SK-MEL-5 (cell line): Measurements from ENCODE around the gene SNX19. TPM values are rescaled to one million over a fixed set of nuclear protein-coding genes. Genes with fewer than 3 reads are reported as not detected.

ENCODE experiments used
- DNase-seq: peaks from one replicate; pipeline ENCODE4 v3.0.0-alpha.2; 2016; ENCODE audit warnings: low read depth, low spot score
- in situ Hi-C: cut with HindIII; loops from 2 replicates; pipeline ENCODE4 v1.10.0; 2016; ENCODE audit warnings: low sequenced_read_pairs, high pct_unique_total_duplicates, low pct_unique_long_range_greater_than_20kb
- total RNA-seq: library from RNA; depleted of rRNA; stranded (reverse); fragments of >200 nt; shearing (Covaris generic); gene quantifications from 2 replicates; pipeline ENCODE4 v1.2.3, GENCODE V29; 2014

The SNX19 gene
- total RNA-seq, 1 experiment from 2014 or later: 57.1 TPM

GRCh38 chr11:130882138-130882551 lies 34.1 kb downstream of the SNX19 start:
- DNase-seq: no peak
- in situ Hi-C loops: loop anchor here (25.0 kb wide), 1 partner anchor 445 kb away; the partner anchor contains the start of genes ADAMTS15 and ADAMTS8

GRCh38 chr11:130881475-130882137 lies 34.7 kb downstream of the SNX19 start:
- DNase-seq: no peak
- in situ Hi-C loops: loop anchor here (25.0 kb wide), 1 partner anchor 444 kb away; the partner anchor contains the start of genes ADAMTS15 and ADAMTS8

- no peak for DNase-seq
- in situ Hi-C loops: loop anchor here (25.0 kb wide), 1 partner anchor 443 kb away; the partner anchor contains the start of genes ADAMTS15 and ADAMTS8
Observed at GRCh38 chr11:130879836-130880235, 36.4 kb downstream of the SNX19 start.

DNA sequence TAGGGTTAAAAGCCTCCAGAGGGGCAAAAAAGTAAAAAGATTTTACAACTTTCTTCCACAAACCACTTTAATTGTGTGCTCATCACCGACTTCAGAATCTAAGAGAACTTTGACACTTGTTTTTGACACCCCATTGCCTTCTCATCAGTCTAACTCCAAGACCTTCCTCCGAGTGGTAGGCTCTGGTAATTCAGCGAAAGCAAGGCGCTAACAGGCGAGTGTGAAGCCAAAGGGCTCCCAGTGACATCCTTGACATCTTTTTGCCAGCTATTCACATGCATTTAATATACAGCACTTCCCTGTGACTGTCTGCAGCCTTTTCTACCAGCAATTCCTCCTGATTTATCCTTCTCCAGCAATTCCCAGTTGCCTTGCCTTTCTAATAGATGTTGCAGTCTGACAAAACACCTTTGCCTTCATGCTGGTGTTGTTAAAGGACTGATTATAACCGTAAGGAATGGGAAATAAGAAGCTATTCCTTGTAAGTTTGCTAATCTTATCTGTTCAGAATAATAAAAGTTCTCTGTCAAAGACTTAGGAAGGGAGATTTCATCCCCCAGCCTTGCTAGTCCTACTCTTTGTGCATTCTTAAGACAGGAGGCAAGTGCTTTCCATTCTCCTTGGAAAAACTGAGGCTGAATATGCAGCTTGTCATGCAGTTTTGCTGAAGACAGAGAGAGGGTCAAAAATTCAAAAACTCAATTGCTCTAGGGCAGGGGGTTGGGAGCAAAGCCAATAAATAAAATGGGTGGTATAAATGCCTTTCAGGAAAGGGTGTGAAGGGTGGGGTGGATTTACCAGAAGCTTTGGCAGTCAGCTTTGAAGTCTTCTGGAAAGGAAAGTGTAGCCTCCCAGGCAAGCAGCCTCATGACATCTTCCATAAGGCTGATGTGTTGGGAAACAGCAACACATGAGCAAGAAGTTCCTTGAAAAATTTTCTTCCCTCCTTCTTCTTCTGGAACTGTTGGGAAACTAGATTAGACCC lies 39.1 kb downstream of the SNX19 start:
- in situ Hi-C loops: loop anchor here (25.0 kb wide), 1 partner anchor 440 kb away; the partner anchor contains the start of genes ADAMTS15 and ADAMTS8

GRCh38 chr11:130876100-130876499 lies 40.2 kb downstream of the SNX19 start:
- DNase-seq: no peak
- in situ Hi-C loops: loop anchor here (25.0 kb wide), 1 partner anchor 439 kb away; the partner anchor contains the start of genes ADAMTS15 and ADAMTS8

More for the DNA sequence above, 39.1 kb downstream of the SNX19 start:
- no peak for DNase-seq

DNA sequence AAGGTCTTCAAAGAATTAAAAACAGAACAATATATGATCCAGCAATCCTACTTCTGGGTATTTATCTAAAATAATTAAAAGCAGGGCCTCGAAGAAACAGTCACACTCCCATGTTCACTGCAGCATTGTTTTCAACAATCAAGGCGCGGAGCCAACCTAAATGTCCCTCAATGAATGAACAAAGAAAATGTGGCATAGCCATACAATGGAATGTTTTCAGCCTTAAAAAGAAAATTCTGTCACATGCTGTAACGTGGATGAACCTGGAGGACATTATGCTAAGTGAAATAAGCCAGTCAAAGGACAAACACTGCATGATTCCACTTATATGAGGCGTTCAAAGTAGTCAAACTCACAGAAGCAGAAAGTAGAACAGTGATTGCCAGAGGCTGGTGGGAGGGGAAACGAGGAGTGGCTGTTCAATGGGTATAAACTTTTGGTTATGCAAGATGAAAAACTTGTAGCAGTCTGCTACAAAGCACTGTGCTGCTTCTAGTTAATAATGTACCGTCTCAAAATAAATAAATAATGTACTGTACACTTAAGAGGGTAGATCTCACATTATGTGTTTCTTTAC lies 41.2 kb downstream of the SNX19 start:
- peak; percentile 89 for DNase-seq
- in situ Hi-C loops: loop anchor here (25.0 kb wide), 1 partner anchor 438 kb away; the partner anchor contains the start of genes ADAMTS15 and ADAMTS8

DNA sequence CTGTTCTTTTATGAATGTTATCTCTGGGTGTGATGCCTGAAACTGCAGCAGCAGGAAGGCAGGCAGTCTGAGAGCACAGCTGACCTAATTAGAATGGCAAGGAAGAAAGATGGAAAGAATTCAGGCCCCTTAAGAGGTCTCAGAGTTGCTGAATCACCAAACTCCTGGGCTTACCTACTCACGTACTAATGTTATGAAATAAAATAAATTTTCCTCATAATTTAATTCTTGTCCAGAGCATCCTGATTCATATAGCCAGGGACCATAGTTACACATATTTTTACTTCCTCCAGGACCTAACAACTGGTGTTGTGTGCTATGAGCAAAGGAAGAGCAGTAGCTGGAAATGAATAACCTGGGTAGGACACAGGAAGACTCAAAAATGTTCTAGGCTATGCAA lies 41.9 kb downstream of the SNX19 start:
- no peak for DNase-seq
- in situ Hi-C loops: no loop called here

GRCh38 chr11:130873761-130874160 lies 42.5 kb downstream of the SNX19 start:
- in situ Hi-C loops: no loop called here
- no peak for DNase-seq

- in situ Hi-C loops: no loop called here
- no peak for DNase-seq
Observed at GRCh38 chr11:130872981-130873380, 43.3 kb downstream of the SNX19 start.

DNA sequence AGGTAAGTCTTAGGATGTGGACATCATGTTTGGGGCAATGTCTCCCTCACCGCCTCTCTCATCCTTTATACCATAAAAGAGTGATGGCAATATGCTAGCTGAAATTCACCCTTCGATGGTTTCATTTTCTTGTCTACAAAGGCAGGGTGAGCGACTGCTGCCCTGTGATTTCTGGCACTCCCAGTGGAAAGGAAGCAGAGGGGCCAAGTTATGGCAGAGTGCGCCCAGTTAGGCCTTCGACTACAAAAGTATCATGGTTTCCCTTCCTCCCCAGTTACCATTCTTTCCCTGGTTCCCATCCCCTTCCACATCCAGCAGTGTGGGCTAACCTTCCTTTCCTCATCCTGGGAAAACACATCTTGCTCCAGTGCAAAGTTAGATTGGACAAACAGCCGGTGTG lies 43.8 kb downstream of the SNX19 start:
- in situ Hi-C loops: no loop called here
- DNase-seq: no peak

GRCh38 chr11:130872102-130872501 lies 44.2 kb downstream of the SNX19 start:
- in situ Hi-C loops: no loop called here
- DNase-seq: no peak

- DNase-seq: no peak
- in situ Hi-C loops: no loop called here
Observed at GRCh38 chr11:130871616-130872015, 44.7 kb downstream of the SNX19 start.

DNA sequence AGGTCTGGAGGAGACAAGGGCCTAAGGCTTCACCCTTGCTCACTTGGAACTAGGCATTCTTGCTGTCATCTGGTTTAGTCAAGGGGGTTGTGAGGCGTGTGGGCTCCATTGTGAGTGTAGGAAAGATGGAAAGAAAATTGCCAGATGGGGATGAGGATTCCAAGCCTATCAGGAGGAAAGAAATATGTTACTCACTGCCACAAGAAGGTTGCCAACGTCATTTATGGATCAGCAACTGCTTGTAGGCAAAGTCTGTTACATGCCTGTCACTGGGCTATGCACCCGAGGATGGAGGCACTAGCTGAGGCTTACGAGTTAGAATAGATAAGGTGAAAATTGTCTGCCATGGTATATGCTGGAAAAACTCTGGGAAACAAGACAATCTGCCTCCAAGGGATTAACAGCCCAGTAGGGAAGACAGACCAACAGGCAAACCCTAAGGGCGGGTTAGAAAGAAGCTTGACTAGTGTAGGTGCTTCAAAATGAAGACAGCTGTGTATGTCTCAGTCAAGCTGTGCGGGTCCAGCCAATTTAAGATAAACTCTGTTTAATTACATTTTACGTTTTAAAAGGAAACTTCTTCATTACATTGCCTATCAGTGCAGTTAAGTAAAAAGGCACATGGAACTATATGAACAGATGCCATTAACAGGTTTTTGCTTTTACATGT lies 47.4 kb downstream of the SNX19 start:
- no peak for DNase-seq
- in situ Hi-C loops: no loop called here

GRCh38 chr11:130868086-130868710 lies 48.1 kb downstream of the SNX19 start:
- in situ Hi-C loops: no loop called here
- no peak for DNase-seq

DNA sequence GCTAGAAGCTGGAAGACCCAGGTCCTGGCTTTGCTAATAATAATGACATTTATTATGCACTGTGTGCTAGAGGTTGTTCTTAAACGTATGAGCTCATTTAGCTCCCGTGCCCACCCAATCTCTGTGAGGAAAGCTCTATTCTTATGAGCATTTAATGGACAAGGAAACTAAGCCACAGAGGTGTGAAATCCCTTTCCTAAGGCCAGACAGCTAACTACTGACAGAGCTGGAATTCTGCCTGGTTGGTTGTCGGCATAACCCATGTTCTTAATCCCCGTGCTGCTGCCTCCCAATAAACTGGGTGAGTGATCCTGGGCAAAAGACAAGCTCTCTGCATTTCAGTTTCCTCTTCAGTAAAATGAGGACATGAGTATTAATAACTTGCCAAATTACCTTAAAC lies 49.4 kb downstream of the SNX19 start:
- no peak for DNase-seq
- in situ Hi-C loops: no loop called here

DNA sequence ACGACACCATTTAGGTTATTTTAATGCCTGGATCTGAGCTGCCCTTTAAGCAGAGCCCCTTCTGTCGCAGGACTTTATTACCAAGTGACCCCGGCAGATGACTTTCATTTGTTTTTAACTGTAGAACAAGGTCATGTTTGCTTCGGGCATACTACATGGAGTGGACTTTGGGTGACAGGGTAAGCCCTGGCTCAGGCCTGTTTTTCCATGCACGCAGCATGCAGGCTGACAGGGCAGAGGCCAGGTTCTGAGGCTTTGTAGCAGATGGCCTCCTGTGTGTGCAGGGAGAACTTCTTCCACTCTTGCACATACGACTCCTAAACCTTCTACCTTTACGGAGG lies 50.5 kb downstream of the SNX19 start:
- in situ Hi-C loops: no loop called here

More for the DNA sequence above, 50.5 kb downstream of the SNX19 start:
- DNase-seq: no peak
